AG09319 (cell line): ENCODE measurements around the gene NLRP8.
"Not testable (repeated sequence)": the region's sequence is repeated elsewhere in the genome, so short reads cannot be mapped to it uniquely, and the experiment has no call there.

Experiments used
- DNase-seq: peaks from one replicate; pipeline ENCODE4 v3.0.0-alpha.2; 2010; ENCODE audit warnings: low read depth; ENCODE audit errors: extremely low read depth
- TF ChIP-seq, protein P1 (sequence below): IDR thresholded peaks from 2 replicates; pipeline ENCODE4 v1.5.1; 2011; ENCODE audit warnings: low read depth, mild to moderate bottlenecking, inconsistent platforms, low read length, moderate library complexity

NLRP8 gene

DNA sequence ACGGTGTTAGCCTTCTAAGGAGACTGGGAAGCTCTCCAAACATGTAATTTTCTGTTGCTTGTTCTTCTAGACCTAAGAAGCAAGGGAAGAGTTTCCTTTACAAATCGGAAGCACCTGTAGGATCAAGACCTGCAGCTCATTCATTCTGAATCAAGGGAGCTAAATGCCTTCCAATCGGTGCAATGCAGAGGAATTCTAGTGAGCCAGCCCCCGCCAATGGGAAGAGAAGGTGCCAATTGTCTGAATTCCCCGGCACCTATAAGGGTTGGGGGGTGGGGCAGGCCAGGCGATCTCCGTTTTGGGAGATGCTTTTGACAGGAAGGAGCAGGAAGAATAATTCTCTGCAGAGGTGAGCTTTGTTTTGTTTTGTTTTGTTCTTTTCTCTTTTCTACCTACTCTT is 8.4 kb upstream of the NLRP8 start:
- TF ChIP-seq, protein P1, sequence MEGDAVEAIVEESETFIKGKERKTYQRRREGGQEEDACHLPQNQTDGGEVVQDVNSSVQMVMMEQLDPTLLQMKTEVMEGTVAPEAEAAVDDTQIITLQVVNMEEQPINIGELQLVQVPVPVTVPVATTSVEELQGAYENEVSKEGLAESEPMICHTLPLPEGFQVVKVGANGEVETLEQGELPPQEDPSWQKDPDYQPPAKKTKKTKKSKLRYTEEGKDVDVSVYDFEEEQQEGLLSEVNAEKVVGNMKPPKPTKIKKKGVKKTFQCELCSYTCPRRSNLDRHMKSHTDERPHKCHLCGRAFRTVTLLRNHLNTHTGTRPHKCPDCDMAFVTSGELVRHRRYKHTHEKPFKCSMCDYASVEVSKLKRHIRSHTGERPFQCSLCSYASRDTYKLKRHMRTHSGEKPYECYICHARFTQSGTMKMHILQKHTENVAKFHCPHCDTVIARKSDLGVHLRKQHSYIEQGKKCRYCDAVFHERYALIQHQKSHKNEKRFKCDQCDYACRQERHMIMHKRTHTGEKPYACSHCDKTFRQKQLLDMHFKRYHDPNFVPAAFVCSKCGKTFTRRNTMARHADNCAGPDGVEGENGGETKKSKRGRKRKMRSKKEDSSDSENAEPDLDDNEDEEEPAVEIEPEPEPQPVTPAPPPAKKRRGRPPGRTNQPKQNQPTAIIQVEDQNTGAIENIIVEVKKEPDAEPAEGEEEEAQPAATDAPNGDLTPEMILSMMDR = no peak

GRCh38 chr19:55940306-55940705 is 7.3 kb upstream of the NLRP8 start:
- DNase-seq = no peak
- TF ChIP-seq, protein P1 = no peak

More for the DNA sequence above, 8.4 kb upstream of the NLRP8 start:
- DNase-seq = no peak

DNA sequence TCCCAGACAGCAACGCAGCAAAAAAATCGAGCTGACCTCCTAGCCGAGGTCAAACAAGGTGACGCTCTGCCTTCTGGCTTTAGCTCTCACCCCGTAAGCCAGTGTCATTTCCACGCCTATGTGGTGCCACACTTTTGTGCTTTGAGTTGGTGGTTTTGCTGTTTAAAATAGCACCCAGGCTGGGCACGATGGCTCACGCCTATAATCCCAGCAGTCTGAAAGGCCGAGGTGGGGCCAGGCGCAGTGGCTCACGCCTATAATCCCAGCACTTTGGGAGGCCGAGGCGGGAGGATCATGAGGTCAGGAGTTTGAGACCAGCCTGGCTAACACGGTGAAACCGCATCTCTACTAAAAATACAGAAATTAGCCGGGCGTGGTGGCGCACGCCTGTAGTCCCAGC is 2.9 kb downstream of the NLRP8 start:
- not testable (repeated sequence) for DNase-seq

DNA sequence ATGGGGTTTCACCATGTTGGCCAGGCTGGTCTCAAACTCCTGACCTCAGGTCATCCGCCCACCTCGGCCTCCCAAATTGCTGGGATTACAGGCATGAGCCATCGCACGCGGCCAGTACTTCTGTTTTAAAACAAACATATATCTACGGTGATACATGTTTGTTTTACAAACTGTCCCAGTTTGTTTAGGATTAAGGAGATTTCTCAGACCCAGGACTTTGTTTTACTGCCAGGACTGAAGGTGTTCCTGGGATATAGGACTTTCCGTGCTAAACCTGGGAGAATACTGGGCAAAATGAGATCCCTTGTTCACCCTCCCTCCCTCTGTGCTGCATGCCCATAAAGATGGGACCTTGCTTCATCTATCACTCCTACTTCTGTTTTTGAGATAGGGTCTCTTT is 8.8 kb downstream of the NLRP8 start:
- TF ChIP-seq, protein P1 = no peak
- no peak for DNase-seq

DNA sequence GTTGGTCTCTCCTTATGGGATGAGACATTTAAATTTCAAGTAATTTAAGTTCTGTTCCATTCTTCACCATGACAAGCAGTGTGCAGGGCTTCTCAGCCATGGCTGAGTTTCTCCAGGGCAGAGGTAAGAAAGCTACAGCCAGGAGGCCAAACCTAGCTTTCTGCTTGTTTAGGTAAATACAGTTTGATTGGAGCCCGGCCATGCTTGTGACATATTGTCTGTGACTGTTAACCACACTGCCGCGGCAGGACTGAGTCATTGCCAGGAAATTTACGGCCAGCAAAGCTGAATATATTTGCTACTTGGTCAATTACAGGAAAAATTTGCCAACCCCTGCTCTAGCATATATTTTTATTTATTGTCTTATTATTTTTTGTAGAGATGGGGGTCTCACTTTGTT is 10.7 kb downstream of the NLRP8 start:
- no peak for DNase-seq
- TF ChIP-seq, protein P1 = no peak

- DNase-seq = no peak
- TF ChIP-seq, protein P1 = no peak
Measured at GRCh38 chr19:55959996-55960675, 12.5 kb downstream of the NLRP8 start.

DNA sequence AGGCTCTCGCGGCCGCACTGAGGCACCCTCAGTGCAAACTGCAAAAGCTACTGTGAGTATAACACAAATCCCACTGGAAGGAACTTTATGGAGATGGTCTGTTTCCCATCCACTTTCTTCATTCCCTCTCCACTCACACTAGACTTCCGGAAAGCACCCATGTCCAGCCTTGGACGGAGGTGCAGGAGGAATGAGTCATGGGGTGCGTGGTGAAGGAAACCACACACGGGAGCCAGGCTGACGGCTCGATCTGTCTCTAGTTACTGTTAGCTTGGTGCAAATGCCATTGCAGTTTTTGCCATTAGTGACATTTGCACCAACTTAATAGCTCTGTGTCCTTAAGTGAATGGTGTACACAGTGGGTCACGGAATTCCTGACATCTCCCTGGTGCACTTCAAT is 14.6 kb downstream of the NLRP8 start:
- TF ChIP-seq, protein P1 = no peak
- no peak for DNase-seq

- TF ChIP-seq, protein P1 = no peak
- no peak for DNase-seq
Measured at GRCh38 chr19:55973982-55974381, 26.4 kb downstream of the NLRP8 start.
